ENCODE measurements around the gene BSPH1.

DNA sequence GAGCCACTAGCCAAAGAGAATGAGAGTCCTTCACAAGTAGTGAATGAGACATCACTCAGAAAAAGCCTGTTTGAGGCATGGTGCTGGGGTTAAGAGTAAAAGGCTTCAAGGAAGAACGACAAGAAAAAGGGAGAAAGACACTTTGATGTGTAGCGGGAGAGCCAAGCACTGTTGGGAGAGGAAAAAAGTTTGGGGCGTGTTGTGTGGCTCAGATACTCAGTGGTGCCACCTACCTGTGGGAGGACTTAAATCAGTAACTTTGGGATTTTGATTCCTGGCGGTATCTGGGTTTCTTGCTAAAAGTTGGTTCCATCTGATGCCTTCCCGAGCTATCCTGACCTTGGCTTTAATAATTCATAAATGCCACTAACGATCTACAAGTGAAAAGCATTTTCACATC is 14.8 kb upstream of the BSPH1 start:
- peak; percentile 67 for TF ChIP-seq CTCF (conservative IDR thresholded peaks at IDR 0.05; ENCODE audit: low read length)
- no peak for TF ChIP-seq EZH2phosphoT487 (IDR thresholded peaks at IDR 0.05; ENCODE audit: borderline replicate concordance, low read depth, low read length)
